AG09309 (cell line): ENCODE measurements around the gene PTPRG.

Experiments
- DNase-seq: peaks from one replicate; pipeline ENCODE4 v3.0.0-alpha.2; 2010; ENCODE audit warnings: low read depth
- H3K4me3 ChIP-seq: 2 replicates; pipeline ENCODE4 v1.5.1; 2011; ENCODE audit warnings: mild to moderate bottlenecking, low read depth, low read length, moderate library complexity; ENCODE audit not compliant: control insufficient read depth
- TF ChIP-seq, protein P1 (sequence below): IDR thresholded peaks from 2 replicates; pipeline ENCODE4 v1.5.1; 2011; ENCODE audit warnings: mild to moderate bottlenecking, low read depth, low read length, inconsistent platforms; ENCODE audit not compliant: insufficient read depth, control insufficient read depth; ENCODE audit errors: missing control alignments

Gene PTPRG

GRCh38 chr3:61650276-61650675, 88.9 kb downstream of the PTPRG start:
- H3K4me3 ChIP-seq: no peak overlapping the region
- TF ChIP-seq, protein P1, sequence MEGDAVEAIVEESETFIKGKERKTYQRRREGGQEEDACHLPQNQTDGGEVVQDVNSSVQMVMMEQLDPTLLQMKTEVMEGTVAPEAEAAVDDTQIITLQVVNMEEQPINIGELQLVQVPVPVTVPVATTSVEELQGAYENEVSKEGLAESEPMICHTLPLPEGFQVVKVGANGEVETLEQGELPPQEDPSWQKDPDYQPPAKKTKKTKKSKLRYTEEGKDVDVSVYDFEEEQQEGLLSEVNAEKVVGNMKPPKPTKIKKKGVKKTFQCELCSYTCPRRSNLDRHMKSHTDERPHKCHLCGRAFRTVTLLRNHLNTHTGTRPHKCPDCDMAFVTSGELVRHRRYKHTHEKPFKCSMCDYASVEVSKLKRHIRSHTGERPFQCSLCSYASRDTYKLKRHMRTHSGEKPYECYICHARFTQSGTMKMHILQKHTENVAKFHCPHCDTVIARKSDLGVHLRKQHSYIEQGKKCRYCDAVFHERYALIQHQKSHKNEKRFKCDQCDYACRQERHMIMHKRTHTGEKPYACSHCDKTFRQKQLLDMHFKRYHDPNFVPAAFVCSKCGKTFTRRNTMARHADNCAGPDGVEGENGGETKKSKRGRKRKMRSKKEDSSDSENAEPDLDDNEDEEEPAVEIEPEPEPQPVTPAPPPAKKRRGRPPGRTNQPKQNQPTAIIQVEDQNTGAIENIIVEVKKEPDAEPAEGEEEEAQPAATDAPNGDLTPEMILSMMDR: no peak
- peak; percentile 96 for DNase-seq

DNA sequence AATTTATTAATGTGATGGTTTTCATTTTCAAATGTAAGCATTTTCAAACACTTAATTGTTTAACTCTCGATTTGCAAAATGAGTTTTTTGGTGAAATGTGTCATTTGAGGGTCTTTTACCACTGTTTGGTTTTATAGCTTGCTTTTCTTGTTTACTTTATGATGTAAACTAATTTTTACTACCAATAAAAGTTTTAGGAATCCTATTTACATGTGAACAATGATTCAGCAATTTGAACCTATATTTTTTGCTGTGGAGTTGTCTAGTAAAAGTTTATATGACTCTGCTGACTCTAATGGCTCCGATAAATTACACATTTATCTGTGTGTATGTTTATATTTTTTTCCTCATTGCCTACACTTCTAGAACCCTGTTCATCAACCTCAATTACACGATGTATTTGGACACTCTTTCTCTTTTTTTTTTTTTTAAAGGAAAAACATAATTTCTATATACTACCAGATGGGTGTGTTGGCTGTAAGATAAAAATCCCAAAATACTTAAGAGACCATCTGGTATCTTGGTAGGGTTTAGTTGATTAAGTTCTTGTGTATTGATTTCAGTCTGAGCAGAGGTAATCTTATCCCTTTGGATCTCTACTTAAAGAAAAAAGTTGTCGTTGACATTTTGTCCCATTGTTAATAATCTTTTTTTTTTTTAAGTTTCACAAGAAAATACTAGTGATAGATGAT, 89.5 kb downstream of the PTPRG start:
- no peak for DNase-seq
- H3K4me3 ChIP-seq: no peak overlapping the region
- TF ChIP-seq, protein P1: no peak

DNA sequence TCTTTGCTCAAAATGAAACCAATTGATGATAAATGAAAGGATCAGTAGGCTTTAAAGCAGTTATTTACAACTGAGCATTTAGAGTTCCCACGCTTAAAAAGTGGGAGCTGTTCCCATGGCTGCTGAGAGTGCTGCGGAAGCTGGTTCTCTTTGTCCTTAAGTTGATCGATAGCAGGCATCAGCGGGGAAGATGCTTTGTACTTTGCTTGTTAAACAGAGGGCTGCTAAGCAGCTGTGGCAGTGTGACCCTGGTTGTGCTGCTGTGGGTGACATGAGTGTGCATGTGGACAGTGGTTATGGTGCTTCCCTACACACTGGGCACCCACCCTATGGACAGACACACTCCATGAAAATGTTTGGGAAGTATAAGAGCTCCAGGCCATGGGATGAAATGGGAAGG, 96.3 kb downstream of the PTPRG start:
- TF ChIP-seq, protein P1: no peak
- no peak for DNase-seq
- H3K4me3 ChIP-seq: no peak overlapping the region

DNA sequence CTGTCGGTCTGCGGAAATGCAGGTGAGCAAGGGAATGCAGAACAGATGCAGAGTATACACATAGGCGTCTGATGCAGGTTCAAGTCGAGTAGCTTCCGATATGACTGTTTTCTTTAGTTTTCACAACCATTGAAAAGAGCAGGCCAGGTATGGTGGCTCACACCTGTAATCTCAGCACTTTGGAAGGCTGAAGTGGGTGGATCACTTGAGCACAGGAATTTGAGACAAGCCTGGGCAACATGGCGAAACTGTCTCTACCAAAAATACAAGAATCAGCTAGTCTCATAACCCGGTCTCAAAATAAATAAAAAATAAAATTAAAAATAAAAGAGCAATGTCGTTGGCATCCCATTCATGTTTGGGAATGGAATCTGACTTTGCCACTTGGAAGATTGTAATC, 101.5 kb downstream of the PTPRG start:
- no peak for DNase-seq
- TF ChIP-seq, protein P1: no peak
- H3K4me3 ChIP-seq: no peak overlapping the region

- TF ChIP-seq, protein P1: no peak
- no peak for DNase-seq
- H3K4me3 ChIP-seq: peak overlapping the region; percentile 51
These were observed 102.2 kb downstream of the PTPRG start for GRCh38 chr3:61663356-61664104.

DNA sequence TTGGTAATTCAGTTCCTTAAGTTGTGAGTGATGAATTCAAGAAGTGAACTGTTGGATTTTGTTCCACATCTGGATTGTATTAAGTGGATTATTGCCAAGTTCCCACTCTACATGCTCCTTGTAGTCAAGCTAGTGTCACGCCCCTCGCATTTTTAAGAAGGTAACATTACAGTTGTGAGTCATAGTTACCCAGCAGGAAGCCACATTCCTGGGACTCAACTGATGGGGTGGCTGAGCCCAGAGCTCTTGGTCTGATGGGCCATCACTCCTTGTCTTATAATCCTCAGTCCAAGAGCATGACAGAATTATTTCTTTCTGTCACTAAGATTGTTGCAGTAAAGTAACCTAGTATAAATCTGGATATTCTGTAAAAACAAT, 102.7 kb downstream of the PTPRG start:
- DNase-seq: peak; percentile 96
- peak overlapping the region; percentile 51 for H3K4me3 ChIP-seq
- TF ChIP-seq, protein P1: no peak
